Activated naive CD4-positive, alpha-beta T cell treated with anti-CD3 and anti-CD28 coated beads, Interleukin-2, amount 10 ng/mL, durations not matched to agents 7 days and 5 days (primary cell): ENCODE measurements around the gene EEF1AKMT3.

Experiments used
- CTCF ChIA-PET: fragments of 350-600 bp; sonication (Branson Sonifier 250); formaldehyde crosslinking; loops from one replicate; lab custom pipeline; 2021; ENCODE audit warnings: antibody characterized with exemption; lab: Charles Lee
- DNase-seq: peaks from one replicate; pipeline ENCODE4 v3.0.0-alpha.2; 2020
- H3K27ac Mint-ChIP-seq: one replicate; pipeline ENCODE4 v1.8.0; 2021; ENCODE audit warnings: mild to moderate bottlenecking, moderate library complexity, mixed read lengths
- H3K27me3 Mint-ChIP-seq: one replicate; pipeline ENCODE4 v1.8.0; 2021; ENCODE audit warnings: mild to moderate bottlenecking, mixed read lengths
- H3K36me3 Mint-ChIP-seq: one replicate; pipeline ENCODE4 v1.8.0; 2021; ENCODE audit warnings: mixed read lengths
- H3K4me1 Mint-ChIP-seq: one replicate; pipeline ENCODE4 v1.8.0; 2021; ENCODE audit warnings: mixed read lengths
- H3K4me3 Mint-ChIP-seq: one replicate; pipeline ENCODE4 v1.8.0; 2021; ENCODE audit warnings: mild to moderate bottlenecking, moderate library complexity, mixed read lengths
- H3K9me3 Mint-ChIP-seq: one replicate; pipeline ENCODE4 v1.8.0; 2021; ENCODE audit warnings: mixed read lengths

EEF1AKMT3 gene

DNA sequence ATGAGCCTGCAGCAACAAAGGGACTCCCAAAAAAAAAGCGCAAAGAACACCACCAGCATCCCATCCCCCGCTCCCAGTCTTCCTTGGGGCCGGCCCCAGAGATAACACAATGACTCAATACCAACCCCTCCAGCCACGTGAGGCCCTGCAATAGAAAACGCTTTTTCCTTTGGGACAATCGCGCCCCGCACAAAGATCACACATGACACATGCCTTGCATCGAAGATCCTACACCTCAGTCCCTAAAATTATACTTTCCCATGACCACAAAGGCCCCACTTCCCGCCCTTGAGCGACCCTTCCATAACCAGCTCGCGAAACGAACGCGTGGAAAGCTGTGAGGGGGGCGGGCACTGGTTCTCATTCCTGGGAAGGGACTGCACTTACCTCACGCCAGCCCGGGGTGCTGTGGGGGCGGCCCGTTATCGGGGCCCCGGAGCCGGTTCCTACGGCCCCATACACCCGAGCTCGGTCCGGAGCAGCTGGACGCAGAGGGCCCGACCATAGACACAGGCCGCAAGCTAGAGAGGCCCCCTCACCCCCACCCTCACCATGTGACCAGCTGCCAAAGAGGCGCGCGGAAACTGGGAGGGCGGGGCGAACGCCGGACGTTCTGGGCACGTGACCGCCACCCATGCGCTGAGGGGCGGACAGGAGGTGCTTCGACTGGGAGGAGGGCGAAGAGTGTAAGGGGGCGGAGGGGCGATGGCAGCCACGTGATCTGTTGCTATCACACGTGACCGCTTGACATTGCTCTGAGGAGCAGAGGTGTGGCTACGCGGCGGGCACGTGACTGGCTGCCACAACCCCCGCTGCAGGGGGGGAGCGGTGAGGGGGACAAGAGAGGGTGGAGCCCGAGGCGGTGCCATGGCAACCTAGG, 20.4 kb upstream of the EEF1AKMT3 start, which contains the start of gene CDK4:
Gene CDK4, minus strand, starts transcription at position 523 of the 880 bp plus-strand sequence. CDS start 593 bp downstream, outside the sequence.
- Mint-ChIP-seq H3K4me3 (peak within 1 kb of the TSS; percentile 98), H3K4me1 (peaks cover 60% of the 10 kb centered on the region), H3K27ac (peak within 1 kb of the TSS; percentile 94), H3K36me3 (peaks cover 43% of the 10 kb centered on the region), H3K27me3 (peaks cover 4% of the 10 kb centered on the region), H3K9me3 (no peaks in the 10 kb centered on the region)
- CTCF ChIA-PET = interaction anchor here (0.8 to 1.0 kb wide), 3 partner anchors 13 to 293 kb away, joined by 3 to 4 read pairs (median 3); no protein-coding TSS in a partner anchor
- DNase-seq = peak; percentile 100

DNA sequence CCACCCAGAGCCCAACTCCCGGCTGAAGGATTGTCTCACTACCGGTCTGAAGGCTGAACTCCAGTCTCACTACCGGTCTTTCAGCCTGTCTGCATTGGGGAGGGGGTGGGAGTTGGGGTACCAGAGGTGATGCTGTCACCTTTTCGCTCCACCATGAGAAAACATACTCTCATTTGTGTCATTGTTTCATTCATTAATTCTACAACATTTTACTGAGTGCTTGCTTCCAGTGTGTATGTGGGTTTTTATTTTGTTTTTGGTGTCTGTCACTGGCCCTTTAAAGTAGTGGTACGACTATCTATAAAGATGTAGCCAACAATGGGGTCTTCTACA, 19.8 kb upstream of the EEF1AKMT3 start:
- H3K27me3 Mint-ChIP-seq = peaks cover 4% of the 10 kb centered on the region
- peak overlapping the region; percentile 98 for H3K4me3 Mint-ChIP-seq
- H3K36me3 Mint-ChIP-seq = peaks cover 40% of the 10 kb centered on the region
- peak overlapping the region; percentile 94 for H3K27ac Mint-ChIP-seq
- CTCF ChIA-PET = interaction anchor here (0.8 to 1.0 kb wide), 3 partner anchors 12 to 294 kb away, joined by 3 to 4 read pairs (median 3); no protein-coding TSS in a partner anchor
- H3K4me1 Mint-ChIP-seq = peaks cover 57% of the 10 kb centered on the region
- no peak for DNase-seq
- H3K9me3 Mint-ChIP-seq = no peaks in the 10 kb centered on the region

- peaks cover 36% of the 10 kb centered on the region for H3K36me3 Mint-ChIP-seq
- CTCF ChIA-PET = no interaction called here
- peaks cover 65% of the 10 kb centered on the region for H3K4me1 Mint-ChIP-seq
- peak overlapping the region; percentile 80 for H3K4me3 Mint-ChIP-seq
- H3K27ac Mint-ChIP-seq = peak overlapping the region; percentile 81
- peaks cover 4% of the 10 kb centered on the region for H3K27me3 Mint-ChIP-seq
- no peaks in the 10 kb centered on the region for H3K9me3 Mint-ChIP-seq
- no peak for DNase-seq
These were observed 18.6 kb upstream of the EEF1AKMT3 start for GRCh38 chr12:57753756-57754337.

- H3K36me3 Mint-ChIP-seq = peaks cover 34% of the 10 kb centered on the region
- peaks cover 4% of the 10 kb centered on the region for H3K27me3 Mint-ChIP-seq
- CTCF ChIA-PET = interaction anchor here (2.4 kb wide), 1 partner anchor 145 kb away, joined by 7 read pairs; no protein-coding TSS in a partner anchor
- peak within 1 kb of the TSS; percentile 81 for H3K4me3 Mint-ChIP-seq
- peaks cover 70% of the 10 kb centered on the region for H3K4me1 Mint-ChIP-seq
- peak; percentile 94 for DNase-seq
- no peaks in the 10 kb centered on the region for H3K9me3 Mint-ChIP-seq
- peak within 1 kb of the TSS; percentile 81 for H3K27ac Mint-ChIP-seq
These were observed 17.8 kb upstream of the EEF1AKMT3 start, which contains the start of gene MARCHF9 for GRCh38 chr12:57754411-57755193. Gene MARCHF9, plus strand, starts transcription at chr12:57755103. Its CDS starts 426 bp downstream, at chr12:57755529.

DNA sequence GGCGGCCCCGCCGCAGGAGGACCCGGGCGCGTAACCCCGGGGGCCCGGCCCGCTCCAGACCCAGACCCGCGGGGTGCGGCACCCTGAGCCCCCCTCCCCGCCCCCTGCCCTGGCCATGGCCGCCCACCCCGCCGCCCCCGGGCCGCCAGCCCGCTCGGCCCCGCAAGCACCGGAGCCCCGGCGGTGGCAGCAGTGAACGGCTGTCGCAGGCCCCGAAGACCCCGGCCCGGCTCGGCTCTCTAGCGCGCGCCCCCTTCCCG, 17.3 kb upstream of the EEF1AKMT3 start:
- Mint-ChIP-seq H3K27ac (no peak overlapping the region), H3K27me3 (peaks cover 4% of the 10 kb centered on the region), H3K36me3 (peaks cover 36% of the 10 kb centered on the region), H3K4me1 (peaks cover 72% of the 10 kb centered on the region), H3K4me3 (peak overlapping the region; percentile 80), H3K9me3 (no peaks in the 10 kb centered on the region)
- CTCF ChIA-PET = interaction anchor here (2.4 kb wide), 1 partner anchor 144 kb away, joined by 7 read pairs; no protein-coding TSS in a partner anchor
- no peak for DNase-seq

DNA sequence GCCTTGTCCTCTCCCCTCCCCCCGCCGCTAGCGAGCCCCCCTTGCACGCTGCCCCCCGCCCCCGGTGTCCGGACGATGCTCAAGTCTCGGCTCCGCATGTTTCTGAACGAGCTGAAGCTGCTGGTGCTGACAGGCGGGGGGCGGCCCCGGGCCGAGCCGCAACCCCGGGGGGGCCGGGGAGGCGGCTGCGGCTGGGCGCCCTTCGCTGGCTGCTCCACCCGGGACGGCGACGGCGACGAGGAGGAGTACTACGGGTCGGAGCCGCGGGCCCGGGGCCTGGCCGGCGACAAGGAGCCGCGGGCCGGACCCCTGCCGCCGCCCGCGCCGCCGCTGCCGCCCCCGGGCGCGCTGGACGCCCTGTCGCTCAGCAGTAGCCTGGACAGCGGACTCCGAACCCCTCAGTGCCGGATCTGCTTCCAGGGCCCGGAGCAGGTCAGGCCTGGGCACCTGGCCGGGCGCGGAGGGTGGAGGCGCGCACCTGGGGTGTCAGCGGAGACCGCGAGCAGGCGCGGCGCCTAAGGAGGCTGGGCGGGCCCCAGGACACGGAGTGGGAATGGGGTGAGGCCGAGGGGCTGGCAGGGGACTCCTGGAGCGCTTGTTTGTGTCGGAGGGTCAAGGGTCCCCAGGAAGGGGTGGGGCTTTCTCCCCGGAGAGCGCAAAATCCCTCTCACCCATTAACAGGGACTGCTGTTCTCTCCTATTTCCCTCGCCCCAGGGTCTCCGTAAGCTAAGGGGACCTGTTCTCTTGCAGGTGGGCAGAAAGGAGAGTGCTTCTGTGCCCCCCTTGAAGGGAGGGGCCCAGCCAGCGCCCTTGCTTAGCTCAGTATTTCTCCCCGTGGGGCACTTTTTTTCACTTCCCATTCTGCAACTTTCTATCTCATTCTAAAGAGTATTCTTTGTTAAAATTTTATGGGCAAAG, 16.7 kb upstream of the EEF1AKMT3 start:
- Mint-ChIP-seq H3K27me3 (peaks cover 4% of the 10 kb centered on the region), H3K4me1 (peaks cover 66% of the 10 kb centered on the region), H3K9me3 (no peaks in the 10 kb centered on the region), H3K4me3 (peak overlapping the region; percentile 81), H3K27ac (peak overlapping the region; percentile 70), H3K36me3 (peaks cover 32% of the 10 kb centered on the region)
- DNase-seq = peak; percentile 54
- CTCF ChIA-PET = interaction anchor here (0.6 to 2.4 kb wide), 19 partner anchors 9 to 1935 kb away, joined by 3 to 19 read pairs (median 6); partner anchors contain the start of genes CYP27B1, DDIT3, EEF1AKMT3 and METTL1

DNA sequence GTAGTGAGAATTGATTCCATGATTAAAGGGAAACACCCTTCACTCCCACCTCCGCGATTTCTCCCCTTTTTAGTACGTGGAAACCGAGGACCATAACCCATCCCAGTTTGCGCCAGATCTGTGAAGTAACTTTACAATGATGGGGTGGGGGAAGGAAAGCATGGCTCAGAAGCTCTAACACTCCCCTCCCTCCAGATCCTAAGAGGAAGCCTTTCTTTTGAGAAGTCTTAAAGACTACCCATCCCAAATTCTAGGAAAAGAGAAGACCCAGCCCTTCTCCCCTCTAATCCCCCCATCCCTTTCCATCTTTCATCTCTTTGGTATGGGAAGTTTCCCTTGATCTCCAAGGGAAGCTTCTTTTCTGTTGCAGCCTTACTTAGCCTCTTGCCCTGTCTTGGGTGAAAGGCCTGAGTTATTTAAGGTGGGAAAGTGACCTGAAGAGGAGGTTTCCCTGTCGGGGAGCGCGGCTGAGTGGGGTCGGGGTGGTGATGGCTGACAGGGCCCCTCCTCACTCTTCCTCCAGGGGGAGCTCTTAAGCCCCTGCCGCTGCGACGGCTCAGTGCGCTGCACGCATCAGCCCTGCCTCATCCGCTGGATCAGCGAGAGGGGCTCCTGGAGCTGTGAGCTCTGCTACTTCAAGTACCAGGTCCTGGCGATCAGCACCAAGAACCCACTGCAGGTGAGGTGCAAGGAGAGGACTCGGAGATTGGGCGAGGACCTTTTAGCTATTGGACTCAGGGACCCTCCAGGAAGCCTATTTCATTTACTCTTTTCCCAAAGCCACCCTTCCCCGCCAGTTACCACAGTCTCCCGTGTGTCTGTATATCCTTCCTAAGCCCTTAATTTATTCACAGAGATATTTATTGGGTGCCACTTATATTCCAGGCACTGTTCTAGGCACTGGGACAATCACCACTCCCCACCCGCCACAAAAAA, 15.7 kb upstream of the EEF1AKMT3 start:
- H3K4me1 Mint-ChIP-seq = peaks cover 56% of the 10 kb centered on the region
- peak; percentile 77 for DNase-seq
- peak overlapping the region; percentile 81 for H3K4me3 Mint-ChIP-seq
- no peaks in the 10 kb centered on the region for H3K9me3 Mint-ChIP-seq
- CTCF ChIA-PET = interaction anchor here (0.7 to 2.4 kb wide), 21 partner anchors 8 to 236 kb away, joined by 3 to 19 read pairs (median 6); partner anchors contain the start of genes CYP27B1, DDIT3, EEF1AKMT3 and METTL1
- H3K27me3 Mint-ChIP-seq = peaks cover 4% of the 10 kb centered on the region
- H3K36me3 Mint-ChIP-seq = peaks cover 23% of the 10 kb centered on the region
- H3K27ac Mint-ChIP-seq = peak overlapping the region; percentile 70

DNA sequence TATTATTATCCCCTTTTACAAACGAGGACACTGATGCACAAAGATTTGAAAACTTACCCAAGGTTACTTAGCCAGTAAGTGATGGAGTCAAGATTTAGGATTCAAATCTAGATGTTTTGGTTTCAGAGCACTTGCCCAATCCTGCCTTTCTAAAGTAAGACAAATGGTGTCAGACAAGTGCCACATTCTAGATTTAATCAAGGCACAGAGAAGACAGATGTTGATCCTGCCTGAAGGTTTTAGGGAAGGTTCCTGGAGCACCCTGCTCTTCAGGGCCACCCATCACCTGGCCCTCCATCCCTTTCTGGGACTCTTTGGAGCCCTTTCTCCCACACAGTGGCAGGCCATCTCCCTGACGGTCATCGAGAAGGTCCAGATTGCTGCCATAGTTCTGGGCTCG, 14.6 kb upstream of the EEF1AKMT3 start:
- Mint-ChIP-seq H3K27ac (peak overlapping the region; percentile 4), H3K4me1 (peaks cover 47% of the 10 kb centered on the region), H3K27me3 (peaks cover 4% of the 10 kb centered on the region), H3K36me3 (peaks cover 19% of the 10 kb centered on the region), H3K4me3 (no peak overlapping the region), H3K9me3 (no peaks in the 10 kb centered on the region)
- CTCF ChIA-PET = interaction anchor here (2.3 kb wide), 1 partner anchor 139 kb away, joined by 9 read pairs; no protein-coding TSS in a partner anchor
- no peak for DNase-seq

DNA sequence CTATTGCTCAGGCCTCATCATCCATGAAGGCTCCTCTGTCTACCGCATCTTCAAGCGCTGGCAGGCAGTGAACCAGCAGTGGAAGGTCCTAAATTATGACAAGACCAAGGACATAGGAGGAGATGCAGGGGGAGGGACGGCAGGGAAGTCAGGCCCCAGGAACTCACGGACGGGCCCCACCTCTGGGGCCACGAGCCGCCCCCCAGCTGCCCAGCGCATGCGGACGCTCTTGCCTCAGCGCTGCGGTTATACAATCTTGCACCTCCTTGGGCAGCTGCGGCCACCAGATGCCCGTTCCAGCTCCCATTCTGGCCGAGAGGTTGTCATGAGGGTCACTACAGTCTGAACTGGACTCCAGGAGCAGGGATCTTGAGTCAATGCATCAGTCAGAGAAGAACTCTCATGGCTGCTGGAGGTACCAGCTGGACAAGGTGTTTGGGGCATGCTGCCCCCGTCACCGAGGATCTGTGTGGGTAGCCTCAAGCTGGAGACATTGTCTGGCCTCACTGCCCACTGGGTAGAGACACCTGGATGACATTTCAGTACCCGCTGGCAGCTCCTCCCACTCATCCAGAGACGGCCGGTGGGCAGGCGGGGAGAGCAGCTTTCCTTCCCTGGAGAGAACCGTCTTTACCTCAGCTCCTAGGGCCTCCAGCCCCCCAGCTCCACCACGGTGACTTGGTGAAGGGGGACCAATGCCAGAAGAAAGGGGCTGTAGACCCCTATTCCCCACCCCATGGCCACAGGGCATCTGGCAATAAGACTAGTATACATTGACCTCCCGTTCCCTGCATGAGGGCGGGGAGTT, 13.7 kb upstream of the EEF1AKMT3 start:
- Mint-ChIP-seq H3K36me3 (peaks cover 19% of the 10 kb centered on the region), H3K27me3 (peaks cover 8% of the 10 kb centered on the region), H3K27ac (no peak overlapping the region), H3K4me1 (peaks cover 40% of the 10 kb centered on the region), H3K4me3 (no peak overlapping the region), H3K9me3 (no peaks in the 10 kb centered on the region)
- DNase-seq = no peak
- CTCF ChIA-PET = interaction anchor here (0.8 to 2.4 kb wide), 17 partner anchors 9 to 149 kb away, joined by 3 to 26 read pairs (median 4); partner anchors contain the start of genes CYP27B1, EEF1AKMT3 and METTL1

DNA sequence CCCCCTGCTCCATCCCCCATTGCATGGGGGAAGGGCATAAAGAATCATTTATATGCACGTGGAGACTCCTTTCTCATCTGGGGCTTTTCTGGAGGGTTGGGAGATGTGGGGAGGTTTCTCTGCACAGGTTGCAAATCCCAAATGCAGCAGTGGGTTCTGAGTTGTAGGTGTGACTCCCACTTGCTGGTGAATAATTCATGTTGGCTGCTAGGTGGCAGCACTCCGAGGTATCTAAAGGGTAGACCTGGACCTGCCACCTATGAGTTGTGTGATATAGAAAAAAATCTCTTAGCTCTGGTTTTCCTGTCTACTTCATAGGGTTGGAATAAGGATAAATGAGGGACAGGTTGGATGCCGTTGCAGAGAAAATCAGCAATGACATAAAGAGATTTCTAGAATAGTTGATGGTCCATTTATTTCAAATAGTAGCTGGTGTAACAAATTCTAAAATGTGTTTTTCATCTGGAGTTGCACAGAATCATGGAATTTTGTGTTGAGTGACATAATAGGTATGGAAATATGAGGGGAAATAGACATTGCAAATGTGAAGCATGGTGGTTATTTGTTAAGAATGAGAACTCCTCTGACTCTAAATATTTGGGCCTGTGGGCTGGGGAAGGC, 12.9 kb upstream of the EEF1AKMT3 start:
- peaks cover 15% of the 10 kb centered on the region for H3K27me3 Mint-ChIP-seq
- peaks cover 39% of the 10 kb centered on the region for H3K4me1 Mint-ChIP-seq
- CTCF ChIA-PET = interaction anchor here (0.6 to 2.4 kb wide), 19 partner anchors 9 to 672 kb away, joined by 3 to 26 read pairs (median 3); partner anchors contain the start of genes CYP27B1, EEF1AKMT3 and METTL1
- H3K9me3 Mint-ChIP-seq = no peaks in the 10 kb centered on the region
- no peak overlapping the region for H3K27ac Mint-ChIP-seq
- DNase-seq = peak; percentile 61
- peaks cover 19% of the 10 kb centered on the region for H3K36me3 Mint-ChIP-seq
- H3K4me3 Mint-ChIP-seq = no peak overlapping the region
